SK-N-SH treated with all-trans-retinoic acid at 6 μM for 48 hours (cell line): ENCODE results near the gene EVI2B.
"Not testable (repeated sequence)": the region's sequence is repeated elsewhere in the genome, so short reads cannot be mapped to it uniquely, and the experiment has no call there.

ENCODE experiments used
- ATAC-seq: fragments of 200-7000 bp; cut with Tn5 transposase; 3 replicates; pipeline ENCODE4 v1.9.1; 2020; ENCODE audit warnings: mild to moderate bottlenecking, moderate library complexity
- ARNTL ChIP-seq: fragments of 450-650 bp; formaldehyde crosslinking; IDR thresholded peaks from 2 replicates; pipeline ENCODE4 v1.5.0; 2020; ENCODE audit warnings: low read depth, mild to moderate bottlenecking, moderate library complexity, borderline replicate concordance
- BACH2 ChIP-seq: fragments of 250-450 bp; sonication (Bioruptor Pico); IDR thresholded peaks from 2 replicates; pipeline ENCODE4 v1.9.0; 2021; ENCODE audit warnings: mild to moderate bottlenecking, borderline replicate concordance
- CREB5 ChIP-seq: fragments of 250-450 bp; sonication (Bioruptor Pico); IDR thresholded peaks from 2 replicates; pipeline ENCODE4 v1.5.1; 2020; ENCODE audit warnings: low read depth, mild to moderate bottlenecking, moderate library complexity
- CSDC2 ChIP-seq: fragments of 250-450 bp; sonication (Bioruptor Pico); IDR thresholded peaks from 2 replicates; pipeline ENCODE4 v1.5.0; 2020; ENCODE audit warnings: mild to moderate bottlenecking, moderate library complexity
- ESRRG ChIP-seq: fragments of 250-450 bp; sonication (Bioruptor Pico); IDR thresholded peaks from 2 replicates; pipeline ENCODE4 v1.6.1; 2021; ENCODE audit warnings: mild to moderate bottlenecking
- GLIS3 ChIP-seq: fragments of 250-450 bp; sonication (Bioruptor Pico); IDR thresholded peaks from 2 replicates; pipeline ENCODE4 v1.5.0; 2020; ENCODE audit warnings: mild to moderate bottlenecking, moderate library complexity
- ISL1 ChIP-seq: fragments of 250-450 bp; sonication (Bioruptor Pico); IDR thresholded peaks from 2 replicates; pipeline ENCODE4 v2.1.2; 2022; ENCODE audit warnings: mild to moderate bottlenecking, moderate library complexity
- OSR1 ChIP-seq: fragments of 250-450 bp; sonication (Bioruptor Pico); IDR thresholded peaks from 2 replicates; pipeline ENCODE4 v1.8.0; 2022; ENCODE audit warnings: moderate library complexity, mild to moderate bottlenecking, inconsistent platforms
- PATZ1 ChIP-seq: fragments of 250-450 bp; sonication (Bioruptor Pico); IDR thresholded peaks from 2 replicates; pipeline ENCODE4 v1.8.0; 2020; ENCODE audit warnings: mild to moderate bottlenecking, moderate library complexity, borderline replicate concordance
- PPARA ChIP-seq: fragments of 250-450 bp; sonication (Bioruptor Pico); IDR thresholded peaks from 2 replicates; pipeline ENCODE4 v1.5.0; 2020; ENCODE audit warnings: mild to moderate bottlenecking, borderline replicate concordance
- TCF4 ChIP-seq: fragments of 250-450 bp; sonication (Bioruptor Pico); IDR thresholded peaks from 2 replicates; pipeline ENCODE4 v1.8.0; 2021; ENCODE audit warnings: mild to moderate bottlenecking, moderate library complexity, borderline replicate concordance
- TOX ChIP-seq: fragments of 250-450 bp; sonication (Bioruptor Pico); IDR thresholded peaks from 2 replicates; pipeline ENCODE4 v1.8.0; 2021; ENCODE audit warnings: mild to moderate bottlenecking, moderate library complexity, borderline replicate concordance
- TSHZ2 ChIP-seq: fragments of 250-450 bp; sonication (Bioruptor Pico); IDR thresholded peaks from 2 replicates; pipeline ENCODE4 v1.5.0; 2020; ENCODE audit warnings: mild to moderate bottlenecking, moderate library complexity
- ZC3H10 ChIP-seq: fragments of 250-450 bp; sonication (Bioruptor Pico); IDR thresholded peaks from 2 replicates; pipeline ENCODE4 v1.5.1; 2021; ENCODE audit warnings: mild to moderate bottlenecking, moderate library complexity
- ZFP3 ChIP-seq: fragments of 250-450 bp; sonication (Bioruptor Pico); IDR thresholded peaks from 2 replicates; pipeline ENCODE4 v1.5.0; 2020; ENCODE audit warnings: mild to moderate bottlenecking, moderate library complexity
- ZFP30 ChIP-seq: fragments of 450-650 bp; formaldehyde crosslinking; IDR thresholded peaks from 2 replicates; pipeline ENCODE4 v1.5.0; 2022; ENCODE audit warnings: mild to moderate bottlenecking, moderate library complexity
- ZNF565 ChIP-seq: fragments of 450-650 bp; formaldehyde crosslinking; conservative IDR thresholded peaks from 2 replicates; pipeline ENCODE4 v1.5.0; 2020; ENCODE audit warnings: low read depth, mild to moderate bottlenecking, moderate library complexity
- ZNF70 ChIP-seq: fragments of 450-650 bp; formaldehyde crosslinking; IDR thresholded peaks from 2 replicates; pipeline ENCODE4 v1.5.0; 2020; ENCODE audit warnings: mild to moderate bottlenecking, moderate library complexity
- ZNF8 ChIP-seq: fragments of 450-650 bp; formaldehyde crosslinking; IDR thresholded peaks from 2 replicates; pipeline ENCODE4 v1.5.0; 2020; ENCODE audit warnings: mild to moderate bottlenecking, moderate library complexity
- TF ChIP-seq, protein P1 (sequence below): fragments of 250-450 bp; sonication (Bioruptor Pico); IDR thresholded peaks from 2 replicates; pipeline ENCODE4 v1.8.0; 2021; ENCODE audit warnings: low read depth, mild to moderate bottlenecking, moderate library complexity, borderline replicate concordance
- TF ChIP-seq, protein P2 (sequence below): fragments of 250-450 bp; sonication (Bioruptor Pico); IDR thresholded peaks from 2 replicates; pipeline ENCODE4 v1.5.1; 2021; ENCODE audit warnings: mild to moderate bottlenecking, moderate library complexity

EVI2B gene

GRCh38 chr17:31318298-31318801 lies 4.5 kb upstream of the EVI2B start:
- ATAC-seq: no peak
- TF ChIP-seq ZC3H10 (CRISPR knock-in tag) (no peak), ZFP3 (CRISPR knock-in tag) (no peak), ESRRG (CRISPR knock-in tag) (no peak), OSR1 (CRISPR knock-in tag) (no peak), CREB5 (CRISPR knock-in tag) (no peak), PPARA (CRISPR knock-in tag) (no peak), PATZ1 (CRISPR knock-in tag) (no peak), GLIS3 (CRISPR knock-in tag) (no peak), BACH2 (no peak), ARNTL (CRISPR knock-in tag) (no peak), ZNF8 (CRISPR knock-in tag) (no peak), ZFP30 (CRISPR knock-in tag) (no peak), ISL1 (CRISPR knock-in tag) (no peak), TSHZ2 (CRISPR knock-in tag) (no peak), ZNF70 (CRISPR knock-in tag) (no peak), ZNF565 (no peak)
- TF ChIP-seq, protein P1, sequence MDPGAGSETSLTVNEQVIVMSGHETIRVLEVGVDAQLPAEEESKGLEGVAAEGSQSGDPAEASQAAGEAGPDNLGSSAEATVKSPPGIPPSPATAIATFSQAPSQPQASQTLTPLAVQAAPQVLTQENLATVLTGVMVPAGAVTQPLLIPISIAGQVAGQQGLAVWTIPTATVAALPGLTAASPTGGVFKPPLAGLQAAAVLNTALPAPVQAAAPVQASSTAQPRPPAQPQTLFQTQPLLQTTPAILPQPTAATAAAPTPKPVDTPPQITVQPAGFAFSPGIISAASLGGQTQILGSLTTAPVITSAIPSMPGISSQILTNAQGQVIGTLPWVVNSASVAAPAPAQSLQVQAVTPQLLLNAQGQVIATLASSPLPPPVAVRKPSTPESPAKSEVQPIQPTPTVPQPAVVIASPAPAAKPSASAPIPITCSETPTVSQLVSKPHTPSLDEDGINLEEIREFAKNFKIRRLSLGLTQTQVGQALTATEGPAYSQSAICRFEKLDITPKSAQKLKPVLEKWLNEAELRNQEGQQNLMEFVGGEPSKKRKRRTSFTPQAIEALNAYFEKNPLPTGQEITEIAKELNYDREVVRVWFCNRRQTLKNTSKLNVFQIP (CRISPR knock-in tag): no peak

DNA sequence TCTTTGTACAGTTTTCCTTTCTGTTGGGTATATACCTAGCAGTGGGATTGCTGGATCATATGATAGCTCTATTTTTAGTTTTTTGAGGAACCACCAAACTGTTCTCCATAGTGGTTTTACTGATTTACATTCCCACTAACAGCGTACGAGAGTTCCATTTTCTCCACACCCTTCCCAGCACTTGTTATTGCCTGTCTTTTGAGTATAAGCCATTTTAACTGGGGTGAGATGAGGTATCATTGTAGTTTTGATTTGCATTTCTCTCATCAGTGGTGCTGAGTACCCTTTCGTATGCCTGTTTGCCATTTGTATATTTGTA lies 887 bp upstream of the EVI2B start:
- ATAC-seq: no peak

GRCh38 chr17:31312223-31312622 lies 1.6 kb downstream of the EVI2B start:
- not testable (repeated sequence) for ATAC-seq

More for the DNA sequence above, 887 bp upstream of the EVI2B start:
- no peak for TF ChIP-seq ZFP3 (CRISPR knock-in tag)
- no peak for TF ChIP-seq CREB5 (CRISPR knock-in tag)
- no peak for TF ChIP-seq ZC3H10 (CRISPR knock-in tag)
- TF ChIP-seq, protein P2, sequence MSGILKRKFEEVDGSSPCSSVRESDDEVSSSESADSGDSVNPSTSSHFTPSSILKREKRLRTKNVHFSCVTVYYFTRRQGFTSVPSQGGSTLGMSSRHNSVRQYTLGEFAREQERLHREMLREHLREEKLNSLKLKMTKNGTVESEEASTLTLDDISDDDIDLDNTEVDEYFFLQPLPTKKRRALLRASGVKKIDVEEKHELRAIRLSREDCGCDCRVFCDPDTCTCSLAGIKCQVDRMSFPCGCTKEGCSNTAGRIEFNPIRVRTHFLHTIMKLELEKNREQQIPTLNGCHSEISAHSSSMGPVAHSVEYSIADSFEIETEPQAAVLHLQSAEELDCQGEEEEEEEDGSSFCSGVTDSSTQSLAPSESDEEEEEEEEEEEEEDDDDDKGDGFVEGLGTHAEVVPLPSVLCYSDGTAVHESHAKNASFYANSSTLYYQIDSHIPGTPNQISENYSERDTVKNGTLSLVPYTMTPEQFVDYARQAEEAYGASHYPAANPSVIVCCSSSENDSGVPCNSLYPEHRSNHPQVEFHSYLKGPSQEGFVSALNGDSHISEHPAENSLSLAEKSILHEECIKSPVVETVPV (CRISPR knock-in tag): no peak
- TF ChIP-seq, all 23 proteins: peak for 0

GRCh38 chr17:31311526-31311925 lies 2.3 kb downstream of the EVI2B start:
- ATAC-seq: no peak
- TF ChIP-seq GLIS3 (CRISPR knock-in tag): no peak
- TF ChIP-seq PATZ1 (CRISPR knock-in tag): no peak
- TF ChIP-seq TSHZ2 (CRISPR knock-in tag): no peak
- no peak for TF ChIP-seq PPARA (CRISPR knock-in tag)
- no peak for TF ChIP-seq TOX (CRISPR knock-in tag)
- no peak for TF ChIP-seq TCF4
- no peak for TF ChIP-seq ZFP30 (CRISPR knock-in tag)
- no peak for TF ChIP-seq ZNF8 (CRISPR knock-in tag)
- TF ChIP-seq CSDC2 (CRISPR knock-in tag): no peak
- no peak for TF ChIP-seq ZC3H10 (CRISPR knock-in tag)
